Activated T-helper 2 cell treated with anti-CD3 and anti-CD28 coated beads, Interferon-gamma antibody, Interleukin-2, Interleukin-4, amounts not matched to agents 10 μg/mL and 5 μg/mL and 100 μg/mL, durations not matched to agents 14 hours and 24 hours and 36 hours (primary cell): Measurements from ENCODE around the gene FBXO47. TPM values are rescaled to one million over a fixed set of nuclear protein-coding genes. Genes with fewer than 3 reads are reported as not detected.

Source experiments
- DNase-seq: peaks from one replicate; pipeline ENCODE4 v3.0.0; 2021; ENCODE audit warnings: low spot score
- H3K27ac Mint-ChIP-seq: one replicate; pipeline ENCODE4 v1.8.0; 2021; ENCODE audit warnings: mixed read lengths
- H3K27me3 Mint-ChIP-seq: one replicate; pipeline ENCODE4 v1.8.0; 2021; ENCODE audit warnings: low read depth, mixed read lengths
- H3K36me3 Mint-ChIP-seq: one replicate; pipeline ENCODE4 v1.8.0; 2021; ENCODE audit warnings: low read depth, mixed read lengths
- H3K4me1 Mint-ChIP-seq: one replicate; pipeline ENCODE4 v1.8.0; 2021; ENCODE audit warnings: low read depth, mixed read lengths
- H3K4me3 Mint-ChIP-seq: one replicate; pipeline ENCODE4 v1.8.0; 2021; ENCODE audit warnings: low read depth, mild to moderate bottlenecking, moderate library complexity, mixed read lengths
- H3K9me3 Mint-ChIP-seq: one replicate; pipeline ENCODE4 v1.8.0; 2021; ENCODE audit warnings: mixed read lengths
- intact Hi-C: fragments of 100-400 bp; cut with micrococcal nuclease; formaldehyde crosslinking; loops from one replicate; pipeline ENCODE4 v1.15.1; 2023
- total RNA-seq: library from RNA; stranded (reverse); gene quantifications from 2 replicates; pipeline ENCODE4 v1.2.3, GENCODE V29; 2022

Gene FBXO47, protein sequence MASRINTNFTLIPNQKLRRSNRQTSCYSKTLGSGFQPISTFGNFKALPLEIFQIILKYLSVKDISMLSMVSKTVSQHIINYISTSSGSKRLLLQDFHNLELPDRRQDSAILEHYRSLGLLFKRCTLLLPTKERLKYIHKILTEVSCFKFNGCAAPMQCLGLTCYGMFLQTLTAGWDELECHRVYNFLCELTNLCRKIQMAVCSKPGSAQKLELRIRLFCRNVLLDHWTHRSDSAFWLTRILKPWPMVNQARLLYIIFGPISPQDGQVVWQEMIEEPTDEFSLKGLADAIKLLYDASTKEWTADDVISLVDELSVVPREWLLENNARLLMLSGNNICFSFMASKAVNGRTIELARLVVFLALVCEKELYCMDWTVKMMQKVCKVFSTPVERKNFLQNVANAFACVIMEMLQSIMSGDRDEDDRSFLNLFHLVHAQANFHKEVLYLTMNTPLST
- not detected in 2 replicates for total RNA-seq

DNA sequence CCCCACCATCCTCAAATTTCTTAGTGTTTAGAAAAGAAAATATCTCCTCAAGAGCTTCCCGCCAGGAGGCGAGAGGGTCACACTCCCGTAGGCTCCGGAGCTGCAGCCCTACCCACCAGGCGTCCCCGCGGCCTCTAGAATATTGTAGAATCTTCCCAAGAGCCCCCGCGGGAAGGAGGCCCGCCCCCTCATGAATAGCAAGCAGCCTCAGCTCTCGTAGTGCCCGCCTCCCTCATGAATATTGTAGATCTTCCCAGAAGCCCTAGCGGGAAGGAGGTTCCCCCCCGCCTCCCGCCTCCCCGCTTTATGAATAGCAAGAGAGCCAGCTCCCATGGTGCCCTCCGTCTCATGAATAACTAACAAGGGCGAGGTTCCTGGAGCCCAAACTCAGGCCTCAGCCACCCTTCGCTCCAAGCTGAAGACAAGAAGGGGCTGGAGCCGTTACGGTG lies at the start of gene FBXO47:
Gene FBXO47, minus strand, starts transcription at position 114 of the 449 bp plus-strand sequence. CDS start 4,378 bp downstream, outside the sequence.
- H3K4me1 Mint-ChIP-seq: peaks cover 9% of the 10 kb centered on the region
- H3K27me3 Mint-ChIP-seq: peaks cover 3% of the 10 kb centered on the region
- intact Hi-C loops: loop anchor here (10.0 kb wide), 1 partner anchor 73 kb away; no protein-coding TSS in a partner anchor

DNA sequence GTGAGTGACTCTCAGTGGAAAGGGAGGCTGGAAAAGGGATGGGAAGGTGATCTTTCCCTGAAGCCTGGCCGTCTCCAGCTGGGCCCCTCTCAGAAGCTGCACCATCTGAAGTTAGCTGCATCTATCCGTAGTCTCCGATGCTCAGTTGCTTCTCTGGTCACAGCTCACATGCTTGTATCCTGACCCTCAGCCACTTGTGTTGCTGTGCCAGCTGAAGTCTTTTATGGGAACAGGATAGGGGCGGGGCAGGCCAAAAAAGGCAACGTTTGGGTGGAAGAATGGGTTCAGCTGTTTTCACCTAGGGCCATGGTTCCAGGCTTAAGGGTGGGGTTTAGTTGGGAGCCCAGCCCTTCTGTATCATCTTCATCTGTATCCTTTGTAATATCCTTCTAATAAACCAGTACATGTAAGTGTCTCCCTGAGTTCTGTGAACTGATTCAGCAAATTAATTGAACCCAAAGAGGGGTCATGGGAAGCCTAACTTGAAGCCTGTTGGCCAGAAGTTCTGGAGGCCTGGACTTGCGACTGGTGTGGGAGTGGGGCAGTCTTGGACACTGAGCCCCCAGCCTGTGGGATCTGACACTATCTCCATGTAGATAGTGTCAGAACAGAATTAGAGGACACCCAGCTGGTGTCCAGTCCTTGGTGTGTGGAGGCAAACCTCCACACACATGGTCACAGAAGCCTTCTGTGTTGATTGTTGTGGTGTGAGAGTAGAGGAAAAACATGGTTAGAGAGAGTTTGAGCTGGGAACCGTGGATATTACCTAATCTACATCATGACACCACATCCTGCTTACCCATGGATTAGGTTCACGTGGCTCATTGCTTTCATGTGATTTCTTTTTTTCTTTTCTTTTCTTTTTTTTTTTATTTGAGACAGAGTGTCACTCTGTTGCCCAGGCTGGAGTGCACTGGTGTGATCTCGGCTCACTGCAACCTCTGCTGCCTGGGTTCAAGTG lies 49.3 kb upstream of the FBXO47 start:
- Mint-ChIP-seq H3K27me3 (peaks cover 2% of the 10 kb centered on the region), H3K9me3 (no peaks in the 10 kb centered on the region), H3K4me3 (no peak overlapping the region), H3K4me1 (peaks cover 19% of the 10 kb centered on the region), H3K36me3 (no peaks in the 10 kb centered on the region), H3K27ac (no peak overlapping the region)
- DNase-seq: no peak
- intact Hi-C loops: no loop called here

More for the DNA sequence above, at the start of gene FBXO47:
- Mint-ChIP-seq H3K9me3 (no peaks in the 10 kb centered on the region), H3K4me3 (peak within 1 kb of the TSS; percentile 73), H3K27ac (peak within 1 kb of the TSS; percentile 65), H3K36me3 (peaks cover 3% of the 10 kb centered on the region)
- DNase-seq: peak; percentile 71

DNA sequence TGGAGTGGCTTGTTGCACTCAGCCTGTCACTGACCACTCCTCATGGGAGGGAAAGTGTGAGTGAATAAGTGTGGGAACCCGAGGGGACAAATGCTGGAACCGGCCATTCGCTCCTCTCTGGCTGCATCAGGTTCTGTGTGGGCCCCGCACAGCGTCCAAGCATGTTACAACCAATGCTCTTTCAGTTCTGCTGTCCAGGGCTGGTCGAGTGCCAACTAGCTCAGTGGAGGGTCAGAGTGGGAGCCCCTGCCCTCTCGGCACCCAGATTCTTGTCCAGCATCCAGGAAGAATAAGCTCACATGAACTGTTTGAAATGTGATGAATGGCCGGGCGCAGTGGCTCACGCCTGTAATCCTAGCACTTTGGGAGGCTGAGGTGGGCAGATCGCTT lies 48.3 kb upstream of the FBXO47 start:
- intact Hi-C loops: no loop called here
- no peak overlapping the region for H3K4me3 Mint-ChIP-seq
- H3K4me1 Mint-ChIP-seq: peaks cover 19% of the 10 kb centered on the region
- no peak overlapping the region for H3K27ac Mint-ChIP-seq
- no peaks in the 10 kb centered on the region for H3K36me3 Mint-ChIP-seq
- no peaks in the 10 kb centered on the region for H3K9me3 Mint-ChIP-seq
- no peak for DNase-seq
- peaks cover 2% of the 10 kb centered on the region for H3K27me3 Mint-ChIP-seq

DNA sequence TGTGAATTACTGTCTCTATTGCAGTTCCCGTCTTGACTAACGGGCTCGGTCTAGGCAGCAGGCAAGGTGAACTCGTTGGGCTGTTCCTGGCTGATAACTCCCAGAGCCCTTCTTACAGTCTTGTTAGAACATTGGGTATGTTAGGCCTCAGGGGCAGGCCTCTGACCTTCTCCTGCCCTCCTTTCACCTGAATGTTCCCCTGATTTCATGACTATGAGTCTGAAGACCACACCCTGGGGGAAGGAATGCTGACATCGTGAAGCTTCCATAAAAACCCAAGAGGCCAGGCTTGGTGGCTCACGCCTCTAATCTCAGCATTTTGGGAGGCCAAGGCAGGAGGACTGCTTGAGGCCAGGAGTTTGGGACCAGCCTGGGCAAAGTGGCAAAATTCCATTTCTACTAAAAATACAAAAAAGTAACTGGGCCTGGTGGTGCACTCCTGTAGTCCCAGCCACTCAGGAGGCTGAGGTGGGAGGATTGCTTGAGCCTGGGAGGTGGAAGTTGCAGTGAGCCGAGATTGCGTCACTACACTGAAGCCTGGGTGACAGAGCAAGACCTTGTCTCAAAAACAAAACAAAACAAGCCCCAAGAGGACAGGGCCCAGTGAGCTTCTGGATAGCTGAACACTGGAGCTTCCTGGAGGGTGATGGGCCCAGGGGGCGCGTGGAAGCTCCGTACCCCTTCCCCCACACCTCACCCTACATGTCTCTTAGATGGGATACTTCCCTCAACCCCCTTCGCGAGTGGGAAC lies 47.8 kb upstream of the FBXO47 start:
- Mint-ChIP-seq H3K36me3 (no peaks in the 10 kb centered on the region), H3K9me3 (no peaks in the 10 kb centered on the region), H3K27me3 (no peaks in the 10 kb centered on the region), H3K4me1 (peaks cover 19% of the 10 kb centered on the region), H3K27ac (no peak overlapping the region), H3K4me3 (no peak overlapping the region)
- DNase-seq: no peak
- intact Hi-C loops: no loop called here

DNA sequence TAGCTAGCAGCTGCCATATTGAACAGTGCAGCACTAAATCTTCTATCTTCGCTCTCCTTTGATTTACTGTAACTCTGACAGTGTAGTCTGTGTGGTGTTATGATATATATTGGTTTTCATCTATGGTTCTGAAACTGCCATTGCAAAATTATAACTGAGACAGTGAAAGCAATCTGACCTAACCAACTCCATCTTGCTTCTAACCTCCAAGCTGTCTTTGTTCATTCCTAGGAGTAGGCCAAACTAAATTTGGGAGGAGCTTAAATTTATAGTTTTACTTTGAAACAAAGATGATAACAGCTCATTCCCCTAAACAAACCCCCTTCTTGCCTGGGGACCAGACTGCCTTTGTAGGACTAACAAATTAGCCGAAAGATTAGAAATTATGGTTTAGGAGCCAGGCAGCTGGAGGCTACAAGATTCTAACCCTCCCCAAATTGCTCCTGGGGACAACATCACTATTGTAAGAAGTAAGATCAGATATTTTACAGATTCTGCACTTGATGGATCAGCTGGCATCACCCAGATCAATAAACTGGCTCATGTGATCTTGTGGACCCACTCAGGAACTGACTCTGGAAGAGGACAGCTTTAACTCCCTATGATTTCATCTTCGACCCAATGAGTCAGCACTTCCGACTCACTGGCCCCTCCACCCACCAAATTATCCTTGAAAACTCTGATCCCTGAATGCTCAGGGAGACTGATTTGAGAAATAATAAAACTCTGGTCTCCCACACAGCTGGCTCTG lies 47.0 kb upstream of the FBXO47 start:
- intact Hi-C loops: no loop called here

DNA sequence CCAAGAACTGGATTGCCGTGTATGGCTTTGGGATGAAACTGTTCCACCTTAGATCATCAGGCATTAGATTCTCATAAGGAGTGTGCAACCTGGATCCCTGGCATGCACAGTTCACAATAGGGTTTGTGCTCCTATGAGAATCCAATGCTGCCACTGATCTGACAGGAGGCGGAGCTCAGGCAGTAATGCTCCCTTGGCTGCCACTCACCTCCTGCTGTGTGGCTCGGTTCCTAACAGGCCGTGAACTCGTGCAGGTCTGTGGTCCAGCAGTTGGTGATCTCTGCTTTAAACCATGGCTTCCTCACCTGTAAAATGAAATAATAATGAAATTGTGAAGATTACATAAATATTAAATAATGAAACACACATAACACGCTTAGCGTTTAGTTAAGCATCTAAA lies 45.5 kb upstream of the FBXO47 start:
- no peak for DNase-seq
- Mint-ChIP-seq H3K9me3 (no peaks in the 10 kb centered on the region), H3K4me3 (no peak overlapping the region), H3K27me3 (no peaks in the 10 kb centered on the region), H3K27ac (no peak overlapping the region), H3K36me3 (no peaks in the 10 kb centered on the region), H3K4me1 (peaks cover 11% of the 10 kb centered on the region)
- intact Hi-C loops: no loop called here

More for the DNA sequence above, 47.0 kb upstream of the FBXO47 start:
- no peak for DNase-seq
- Mint-ChIP-seq H3K4me3 (no peak overlapping the region), H3K36me3 (no peaks in the 10 kb centered on the region), H3K27me3 (no peaks in the 10 kb centered on the region), H3K4me1 (peaks cover 19% of the 10 kb centered on the region), H3K9me3 (no peaks in the 10 kb centered on the region), H3K27ac (no peak overlapping the region)

DNA sequence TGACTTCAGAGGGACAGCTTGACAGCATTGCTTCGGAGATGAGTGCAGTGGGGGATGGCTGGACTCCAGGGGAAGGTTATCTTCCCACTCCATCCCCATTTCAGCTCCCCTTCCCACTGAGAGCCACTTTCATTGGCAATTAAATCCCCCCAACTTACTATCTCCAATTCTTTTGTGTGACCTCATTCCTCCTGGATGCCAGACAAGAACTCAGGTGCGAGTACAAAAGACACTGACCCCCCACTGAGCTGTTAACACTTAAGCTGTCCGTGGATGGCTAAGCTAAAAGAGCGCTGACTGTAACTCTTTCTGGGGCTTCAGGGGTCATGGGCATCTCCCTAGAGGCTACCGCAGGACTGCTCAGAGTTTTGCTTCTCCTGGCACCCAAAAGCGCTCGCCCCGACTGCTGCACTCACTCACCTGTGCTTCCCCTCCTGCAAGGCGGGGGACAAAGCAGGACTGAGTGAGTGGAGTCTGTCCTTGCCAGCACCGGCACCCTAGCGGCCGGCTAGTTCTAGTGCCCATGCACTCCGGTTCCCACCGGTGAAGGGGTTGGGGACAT lies 44.8 kb upstream of the FBXO47 start:
- intact Hi-C loops: no loop called here
- Mint-ChIP-seq H3K27ac (no peak overlapping the region), H3K4me3 (no peak overlapping the region), H3K4me1 (peaks cover 6% of the 10 kb centered on the region), H3K36me3 (no peaks in the 10 kb centered on the region), H3K9me3 (no peaks in the 10 kb centered on the region), H3K27me3 (no peaks in the 10 kb centered on the region)
- DNase-seq: no peak

DNA sequence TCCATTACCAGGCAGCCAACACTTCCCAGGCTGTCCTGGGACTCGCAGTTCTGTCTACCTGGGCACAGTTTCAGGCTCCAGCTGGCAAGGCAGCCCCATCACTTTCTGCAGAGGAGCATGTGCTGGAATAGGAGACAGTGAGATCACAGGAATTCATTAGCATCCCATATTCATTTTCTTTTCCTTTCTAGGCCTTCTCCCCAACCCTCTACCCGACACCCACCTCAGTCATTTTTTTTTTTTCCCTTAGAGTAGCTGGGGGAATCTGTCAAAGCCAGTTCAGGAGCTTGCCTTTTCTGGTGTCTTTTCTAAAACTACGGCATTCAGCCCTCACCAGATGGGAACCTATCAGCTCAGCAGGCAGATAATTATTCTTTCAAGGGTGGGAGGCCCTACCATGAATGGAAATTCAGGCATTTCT lies 42.4 kb upstream of the FBXO47 start:
- Mint-ChIP-seq H3K36me3 (no peaks in the 10 kb centered on the region), H3K4me1 (no peaks in the 10 kb centered on the region), H3K27ac (no peak overlapping the region), H3K27me3 (peaks cover 4% of the 10 kb centered on the region), H3K9me3 (no peaks in the 10 kb centered on the region), H3K4me3 (no peak overlapping the region)
- intact Hi-C loops: no loop called here
- no peak for DNase-seq

DNA sequence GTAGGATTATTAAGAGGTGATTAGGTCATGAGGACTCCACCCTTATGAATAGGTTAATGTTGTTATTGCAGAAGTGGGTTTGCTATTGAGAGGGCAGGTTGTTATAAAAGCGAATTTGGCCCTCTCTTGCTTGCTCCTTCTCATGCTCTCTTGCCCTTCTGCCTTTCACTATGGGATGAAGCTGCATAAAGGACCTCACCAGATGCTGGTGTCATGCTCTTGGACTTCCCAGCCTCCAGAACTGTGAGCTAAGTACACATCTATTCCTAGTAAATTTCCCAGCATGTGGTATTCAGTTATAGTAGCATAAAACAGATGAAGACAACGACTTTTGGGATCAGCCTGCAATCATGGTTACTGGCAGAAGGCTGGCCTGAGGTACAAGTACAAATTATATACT lies 41.4 kb upstream of the FBXO47 start:
- Mint-ChIP-seq H3K4me3 (no peak overlapping the region), H3K9me3 (no peaks in the 10 kb centered on the region), H3K4me1 (peaks cover 4% of the 10 kb centered on the region), H3K27ac (no peak overlapping the region), H3K27me3 (peaks cover 5% of the 10 kb centered on the region), H3K36me3 (no peaks in the 10 kb centered on the region)
- intact Hi-C loops: no loop called here
- DNase-seq: no peak

DNA sequence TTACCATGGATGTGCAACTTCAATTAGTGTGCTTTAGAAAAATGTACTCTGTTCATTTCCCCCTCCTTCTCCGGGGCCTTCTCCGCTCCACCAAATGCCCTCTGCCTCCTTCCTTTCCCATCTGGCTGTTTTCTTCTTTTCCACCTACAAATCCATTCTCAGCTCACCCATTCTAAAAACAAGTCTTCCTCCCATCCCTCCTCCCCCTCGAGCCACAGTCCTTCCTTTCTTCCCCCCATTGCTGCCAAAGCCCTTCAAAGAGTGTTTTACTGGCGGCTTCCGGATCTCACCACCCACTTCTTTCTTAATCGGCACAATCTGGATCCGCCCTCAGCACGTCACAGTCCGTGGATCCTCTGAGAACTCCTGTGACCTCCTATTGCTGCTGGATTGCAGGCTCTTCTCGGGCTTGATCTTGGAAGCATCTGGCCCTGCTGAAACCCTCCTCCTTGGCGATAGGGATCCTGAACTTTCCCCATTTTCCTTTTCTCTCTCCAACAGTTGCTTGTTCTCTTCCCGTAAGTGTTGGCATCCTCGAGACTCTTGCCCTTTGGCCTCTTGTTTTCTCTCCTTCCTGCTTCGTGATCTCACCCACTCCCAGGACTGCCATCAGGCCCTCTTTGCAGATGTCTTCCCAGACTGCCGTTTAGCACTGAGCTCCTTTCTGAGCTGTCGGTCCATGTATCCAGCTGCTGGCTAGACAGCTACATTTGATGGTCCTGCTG lies 36.0 kb upstream of the FBXO47 start:
- peak; percentile 28 for DNase-seq
- intact Hi-C loops: no loop called here
- H3K27me3 Mint-ChIP-seq: peaks cover 6% of the 10 kb centered on the region
- peaks cover 22% of the 10 kb centered on the region for H3K4me1 Mint-ChIP-seq
- peak overlapping the region; percentile 24 for H3K4me3 Mint-ChIP-seq
- H3K36me3 Mint-ChIP-seq: no peaks in the 10 kb centered on the region
- peak overlapping the region; percentile 71 for H3K27ac Mint-ChIP-seq
- peaks cover 6% of the 10 kb centered on the region for H3K9me3 Mint-ChIP-seq
